ENCODE measurements around the gene GPR21.

DNA sequence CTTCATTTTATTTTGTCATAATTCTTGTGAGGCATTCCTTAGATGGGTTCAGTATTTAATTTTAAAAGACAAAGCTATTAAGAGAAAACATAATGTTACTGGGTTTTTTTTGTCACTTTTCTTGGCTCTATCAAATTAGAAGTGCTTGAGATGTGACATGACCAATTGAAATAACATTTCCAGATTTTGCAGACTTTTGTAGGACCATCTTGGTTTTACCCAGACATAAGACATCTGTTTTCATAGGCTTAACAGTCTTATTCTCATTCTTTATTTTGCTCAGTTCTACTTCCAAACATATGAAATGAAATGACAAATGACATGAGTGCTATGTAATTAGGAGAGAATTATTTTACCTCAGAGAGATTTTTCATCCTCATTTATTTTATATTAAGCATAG, 19.6 kb downstream of the GPR21 start:
- TF ChIP-seq, protein P1, sequence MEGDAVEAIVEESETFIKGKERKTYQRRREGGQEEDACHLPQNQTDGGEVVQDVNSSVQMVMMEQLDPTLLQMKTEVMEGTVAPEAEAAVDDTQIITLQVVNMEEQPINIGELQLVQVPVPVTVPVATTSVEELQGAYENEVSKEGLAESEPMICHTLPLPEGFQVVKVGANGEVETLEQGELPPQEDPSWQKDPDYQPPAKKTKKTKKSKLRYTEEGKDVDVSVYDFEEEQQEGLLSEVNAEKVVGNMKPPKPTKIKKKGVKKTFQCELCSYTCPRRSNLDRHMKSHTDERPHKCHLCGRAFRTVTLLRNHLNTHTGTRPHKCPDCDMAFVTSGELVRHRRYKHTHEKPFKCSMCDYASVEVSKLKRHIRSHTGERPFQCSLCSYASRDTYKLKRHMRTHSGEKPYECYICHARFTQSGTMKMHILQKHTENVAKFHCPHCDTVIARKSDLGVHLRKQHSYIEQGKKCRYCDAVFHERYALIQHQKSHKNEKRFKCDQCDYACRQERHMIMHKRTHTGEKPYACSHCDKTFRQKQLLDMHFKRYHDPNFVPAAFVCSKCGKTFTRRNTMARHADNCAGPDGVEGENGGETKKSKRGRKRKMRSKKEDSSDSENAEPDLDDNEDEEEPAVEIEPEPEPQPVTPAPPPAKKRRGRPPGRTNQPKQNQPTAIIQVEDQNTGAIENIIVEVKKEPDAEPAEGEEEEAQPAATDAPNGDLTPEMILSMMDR (IDR thresholded peaks at IDR 0.05; ENCODE audit: insufficient read depth, low read length, poor library complexity, severe bottlenecking) = no peak
- no peak for TF ChIP-seq EZH2phosphoT487 (conservative IDR thresholded peaks at IDR 0.05; ENCODE audit: low read length)
